Prostate gland (tissue), 2 donors: ENCODE data around the gene FAIM2. TPM values are rescaled to one million over a fixed set of nuclear protein-coding genes. Genes with fewer than 3 reads are reported as not detected.

ENCODE experiments used
- DNase-seq: peaks from one replicate; pipeline ENCODE4 v3.0.0-alpha.2; 2019; ENCODE audit warnings: low spot score
- H3K27ac ChIP-seq, 2 donors: fragments of 200-600 bp; sonication (generic); 2 replicates each; pipeline ENCODE4 v1.5.1; 2017 to 2019
- H3K27me3 ChIP-seq: fragments of 200-600 bp; sonication (generic); replicated peaks from 2 replicates; pipeline ENCODE4 v1.5.1; 2019; ENCODE audit not compliant: insufficient read depth
- H3K36me3 ChIP-seq, 2 donors: fragments of 200-600 bp; sonication (generic); 1 replicate in 1 of 2; 2 replicates in 1 of 2; pipeline versions ENCODE4 v1.5.1 to v1.8.1; 2017 to 2019
- H3K4me1 ChIP-seq: fragments of 200-600 bp; sonication (generic); replicated peaks from 2 replicates; pipeline ENCODE4 v1.5.1; 2019
- H3K4me3 ChIP-seq, 2 donors: fragments of 200-600 bp; sonication (generic); 2 replicates each; pipeline ENCODE4 v1.5.1; 2017 to 2019
- H3K9me3 ChIP-seq: fragments of 200-600 bp; sonication (generic); 2 replicates; pipeline ENCODE4 v1.5.1; 2017
- POLR2A ChIP-seq: fragments of 450-650 bp; IDR thresholded peaks from one replicate; pipeline ENCODE4 v1.6.1; 2016; ENCODE audit warnings: antibody characterized with exemption, mild to moderate bottlenecking
- POLR2AphosphoS5 ChIP-seq: sonication (generic); formaldehyde crosslinking; IDR thresholded peaks from one replicate; pipeline ENCODE4 v1.6.1; 2017; ENCODE audit warnings: antibody characterized with exemption
- WGBS: methylation state at CpG from one replicate; pipeline ENCODE4 v1.1.5; 2018; 5-methylcytosine and 5-hydroxymethylcytosine counted together
- intact Hi-C: fragments of 100-400 bp; cut with DNase I; formaldehyde crosslinking; loops from one replicate; pipeline ENCODE4 v1.14.2; 2022
- total RNA-seq, 2 donors: library from RNA; depleted of rRNA; stranded (reverse); fragments of >200 nt; gene quantifications; one replicate each; pipeline ENCODE4 v1.1.0, GENCODE V29; 2016
- TF ChIP-seq, protein P1 (sequence below), 4 experiments: fragments of 200-600 bp in 2 of 4; fragments of 450-650 bp in 2 of 4; sonication (generic) in 2 of 4; IDR thresholded peaks; 1 replicate in 3 of 4; 2 replicates in 1 of 4; pipeline ENCODE4 v1.5.1; 2016 to 2019; ENCODE audit warnings: antibody characterized with exemption in 4 of 4, mild to moderate bottlenecking in 2 of 4, moderate library complexity in 2 of 4

Gene FAIM2
- total RNA-seq, 2 donors from 2014 or later: 2.8 to 12.0 TPM

DNA sequence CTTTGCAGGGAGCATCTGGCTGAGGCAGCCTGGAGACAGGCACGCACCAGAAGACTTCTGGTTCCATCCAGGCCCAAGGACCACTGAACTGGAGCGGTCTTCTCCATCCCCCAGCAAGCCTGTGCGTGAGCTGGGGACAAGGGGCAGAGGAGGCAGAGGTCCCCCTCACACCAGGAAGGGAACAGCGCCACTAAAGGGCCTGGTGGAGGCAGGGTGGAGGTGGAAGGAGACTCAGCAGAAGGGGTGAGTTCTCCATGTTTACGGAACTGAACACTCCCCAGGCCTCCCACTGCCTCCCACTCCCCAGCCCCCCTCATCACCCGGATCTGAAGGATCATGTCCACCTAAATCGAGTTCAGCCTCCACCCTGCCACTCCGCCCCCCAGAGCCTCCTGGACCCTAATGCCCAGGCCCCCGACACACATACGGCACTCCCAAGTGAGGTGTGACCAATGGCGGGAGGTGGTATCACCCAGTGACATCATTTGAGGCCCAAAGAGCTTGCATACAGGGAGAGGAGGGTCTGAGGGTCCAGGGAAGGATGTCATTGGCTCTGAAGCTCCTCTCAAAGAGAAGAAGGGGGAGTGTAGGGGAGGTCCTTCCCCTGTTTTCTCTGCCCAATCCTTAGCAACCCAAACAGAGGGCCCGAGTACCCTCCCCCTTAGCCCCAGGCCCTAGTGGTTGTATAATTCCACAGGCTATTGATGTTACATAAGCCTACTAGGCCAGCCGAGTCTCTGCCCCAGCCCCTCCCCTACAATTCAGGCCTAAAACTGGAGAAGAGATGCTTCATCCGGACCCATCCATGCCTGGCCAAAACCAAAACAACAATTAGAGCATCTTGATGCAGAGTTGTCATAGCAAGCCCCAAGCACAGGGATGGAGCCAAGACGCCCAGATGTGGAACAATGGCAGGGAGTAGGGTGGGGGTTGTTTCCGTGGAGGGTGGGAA is 1.0 kb downstream of the FAIM2 start:
- H3K4me3 ChIP-seq: no peak overlapping the region
- TF ChIP-seq POLR2A: no peak
- TF ChIP-seq POLR2AphosphoS5: no peak
- TF ChIP-seq, protein P1, sequence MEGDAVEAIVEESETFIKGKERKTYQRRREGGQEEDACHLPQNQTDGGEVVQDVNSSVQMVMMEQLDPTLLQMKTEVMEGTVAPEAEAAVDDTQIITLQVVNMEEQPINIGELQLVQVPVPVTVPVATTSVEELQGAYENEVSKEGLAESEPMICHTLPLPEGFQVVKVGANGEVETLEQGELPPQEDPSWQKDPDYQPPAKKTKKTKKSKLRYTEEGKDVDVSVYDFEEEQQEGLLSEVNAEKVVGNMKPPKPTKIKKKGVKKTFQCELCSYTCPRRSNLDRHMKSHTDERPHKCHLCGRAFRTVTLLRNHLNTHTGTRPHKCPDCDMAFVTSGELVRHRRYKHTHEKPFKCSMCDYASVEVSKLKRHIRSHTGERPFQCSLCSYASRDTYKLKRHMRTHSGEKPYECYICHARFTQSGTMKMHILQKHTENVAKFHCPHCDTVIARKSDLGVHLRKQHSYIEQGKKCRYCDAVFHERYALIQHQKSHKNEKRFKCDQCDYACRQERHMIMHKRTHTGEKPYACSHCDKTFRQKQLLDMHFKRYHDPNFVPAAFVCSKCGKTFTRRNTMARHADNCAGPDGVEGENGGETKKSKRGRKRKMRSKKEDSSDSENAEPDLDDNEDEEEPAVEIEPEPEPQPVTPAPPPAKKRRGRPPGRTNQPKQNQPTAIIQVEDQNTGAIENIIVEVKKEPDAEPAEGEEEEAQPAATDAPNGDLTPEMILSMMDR (IDR thresholded peaks at IDR 0.05): no peak
- no peaks in the 10 kb centered on the region for H3K36me3 ChIP-seq
- H3K27me3 ChIP-seq: no peaks in the 10 kb centered on the region
- H3K27ac ChIP-seq: peak overlapping the region in 1 of 2 donors; percentile 1
- intact Hi-C loops: no loop called here
- WGBS: 79% methylated on average over 16 of the region's 16 CpGs
- no peaks in the 10 kb centered on the region for H3K9me3 ChIP-seq
- H3K4me1 ChIP-seq: no peaks in the 10 kb centered on the region
- no peak for DNase-seq

DNA sequence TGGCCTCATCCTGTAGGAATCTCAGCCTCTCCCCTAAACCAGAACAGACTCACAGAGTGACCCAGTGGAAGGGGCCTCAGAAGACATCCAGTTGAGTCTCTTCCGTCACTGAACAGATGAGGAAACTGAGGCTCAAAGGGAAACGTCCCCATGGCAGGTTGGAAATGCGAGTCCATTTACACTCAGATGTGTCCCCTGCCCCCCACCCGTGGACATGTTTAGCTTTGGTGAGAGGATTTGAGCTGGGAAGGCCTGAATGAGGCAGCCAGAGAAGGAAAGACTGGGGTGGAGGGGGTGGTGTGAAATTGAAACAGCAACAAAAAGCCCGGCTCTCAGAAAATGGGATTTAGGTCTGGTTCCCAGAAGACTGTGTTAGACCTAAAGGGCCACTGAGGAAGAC is 1.7 kb downstream of the FAIM2 start:
- Histone ChIP-seq H3K4me1 (no peaks in the 10 kb centered on the region), H3K27me3 (no peaks in the 10 kb centered on the region), H3K27ac (no peak overlapping the region), H3K4me3 (no peak overlapping the region), H3K36me3 (no peaks in the 10 kb centered on the region), H3K9me3 (no peaks in the 10 kb centered on the region)
- TF ChIP-seq, protein P1 (IDR thresholded peaks at IDR 0.05): no peak
- no peak for TF ChIP-seq POLR2AphosphoS5
- no peak for TF ChIP-seq POLR2A
- no peak for DNase-seq
- whole genome bisulfite sequencing: 83% methylated on average over 5 of the region's 5 CpGs
- intact Hi-C loops: no loop called here

DNA sequence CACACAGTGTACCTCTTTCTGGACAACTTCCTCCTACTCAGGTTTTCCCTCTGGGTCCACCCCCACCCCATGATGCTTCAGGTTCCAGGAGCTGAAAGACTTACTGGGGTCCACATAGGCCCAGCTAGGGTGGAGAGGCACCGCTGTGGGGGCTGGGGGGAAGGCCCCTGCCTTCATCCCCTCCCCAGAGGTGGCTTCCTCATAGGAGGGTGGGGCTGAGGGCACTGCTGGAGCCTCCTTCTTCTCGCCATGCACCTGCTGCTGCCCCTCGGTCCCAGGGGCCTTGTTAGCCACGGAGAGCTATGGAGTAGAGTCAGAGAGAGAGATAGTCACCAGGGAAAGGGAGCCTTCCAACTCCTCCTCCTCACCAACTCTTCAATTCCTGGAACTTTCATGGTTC is 2.7 kb downstream of the FAIM2 start:
- intact Hi-C loops: no loop called here
- H3K4me1 ChIP-seq: no peaks in the 10 kb centered on the region
- no peaks in the 10 kb centered on the region for H3K9me3 ChIP-seq
- TF ChIP-seq POLR2AphosphoS5: no peak
- TF ChIP-seq, protein P1 (IDR thresholded peaks at IDR 0.05): no peak
- no peak for TF ChIP-seq POLR2A
- H3K36me3 ChIP-seq: no peaks in the 10 kb centered on the region
- no peak for DNase-seq
- WGBS: 90% methylated on average over 4 of the region's 4 CpGs
- no peak overlapping the region for H3K27ac ChIP-seq
- no peak overlapping the region for H3K4me3 ChIP-seq
- H3K27me3 ChIP-seq: no peaks in the 10 kb centered on the region

DNA sequence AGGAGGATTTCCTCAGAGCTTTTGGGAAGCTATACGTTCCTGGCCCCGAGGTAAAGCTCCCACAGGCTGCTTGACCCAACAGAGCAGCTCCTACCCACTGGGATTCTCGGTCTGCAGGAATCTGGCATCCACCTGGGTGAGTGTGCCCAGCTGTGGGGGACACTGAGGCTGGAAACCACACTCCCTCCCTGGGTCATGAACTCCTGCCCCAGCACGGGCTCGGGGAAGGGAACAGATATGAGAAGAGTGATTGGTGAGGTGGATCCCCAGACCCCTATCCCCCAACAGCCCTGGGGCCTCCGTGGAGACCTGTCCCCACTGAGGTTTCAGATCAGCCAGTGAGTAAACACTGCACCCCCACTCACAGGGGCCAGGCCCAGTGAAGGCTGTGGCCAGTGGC is 3.3 kb downstream of the FAIM2 start:
- TF ChIP-seq POLR2A (no peak), POLR2AphosphoS5 (no peak)
- TF ChIP-seq, protein P1 (IDR thresholded peaks at IDR 0.05): no peak
- DNase-seq: no peak
- H3K4me1 ChIP-seq: no peaks in the 10 kb centered on the region

DNA sequence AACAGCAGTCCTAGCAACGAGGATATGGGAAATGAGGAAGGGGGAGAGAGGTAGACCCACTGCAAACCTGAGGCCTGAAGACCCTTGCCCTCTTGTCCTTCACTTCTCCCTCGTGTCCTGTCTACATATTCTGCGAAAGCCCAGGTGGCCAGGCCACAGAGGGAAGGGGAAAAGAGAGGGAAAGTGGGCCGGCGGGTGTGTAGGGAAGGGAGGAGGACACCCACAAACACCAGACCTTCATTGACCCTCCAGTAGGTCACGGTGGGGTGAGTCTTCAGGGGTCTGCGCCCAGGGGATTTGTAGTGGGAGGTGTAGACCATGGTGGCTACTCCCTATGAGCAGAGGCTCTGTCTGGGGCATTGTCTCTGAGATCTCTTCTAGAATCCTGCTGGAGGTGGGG is 3.8 kb downstream of the FAIM2 start:
- 91% methylated on average over 7 of the region's 7 CpGs for WGBS
- TF ChIP-seq, protein P1 (IDR thresholded peaks at IDR 0.05): no peak
- no peak for TF ChIP-seq POLR2AphosphoS5
- no peak for TF ChIP-seq POLR2A
- H3K27me3 ChIP-seq: no peaks in the 10 kb centered on the region
- no peaks in the 10 kb centered on the region for H3K4me1 ChIP-seq
- no peaks in the 10 kb centered on the region for H3K9me3 ChIP-seq
- H3K4me3 ChIP-seq: no peak overlapping the region
- no peak overlapping the region for H3K27ac ChIP-seq
- no peak for DNase-seq
- H3K36me3 ChIP-seq: no peaks in the 10 kb centered on the region
- intact Hi-C loops: no loop called here

More for the DNA sequence above, 3.3 kb downstream of the FAIM2 start:
- Histone ChIP-seq H3K27me3 (no peaks in the 10 kb centered on the region), H3K4me3 (no peak overlapping the region), H3K27ac (no peak overlapping the region), H3K9me3 (no peaks in the 10 kb centered on the region), H3K36me3 (no peaks in the 10 kb centered on the region)
- 72% methylated on average over 6 of the region's 6 CpGs for WGBS
- intact Hi-C loops: no loop called here
